SK-N-SH (cell line): Measurements from ENCODE around the gene PRKACA. TPM values are rescaled to one million over a fixed set of nuclear protein-coding genes. Genes with fewer than 3 reads are reported as not detected.

Experiments used
- CTCF ChIA-PET: fragments of 300-600, 350-600 bp; formaldehyde crosslinking; extraction: SDS; loops from one replicate; lab custom pipeline; 2021; lab: Yijun Ruan, JAX
- POLR2A ChIA-PET: fragments of 350-600 bp; sonication (Branson Sonifier 250); formaldehyde crosslinking; extraction: SDS; loops from one replicate; lab custom pipeline; 2020; ENCODE audit warnings: antibody characterized with exemption, inconsistent platforms; lab: Yijun Ruan, JAX
- DNase-seq: peaks from one replicate; pipeline ENCODE4 v3.0.0; 2012
- H2AFZ ChIP-seq: fragments of 200-600 bp; sonication (generic); 2 replicates; pipeline ENCODE4 v1.8.1; 2016; ENCODE audit warnings: antibody characterized with exemption, mild to moderate bottlenecking, low read depth
- H3F3A ChIP-seq: fragments of 200-600 bp; sonication (generic); replicated peaks from 2 replicates; pipeline ENCODE3; 2016; ENCODE audit warnings: antibody characterized with exemption, mild to moderate bottlenecking; ENCODE audit not compliant: insufficient read depth
- H3K27ac ChIP-seq, 2 experiments: fragments of 200-500 bp in 1 of 2; fragments of 200-600 bp in 1 of 2; sonication (Bioruptor generic) in 1 of 2; sonication (generic), shearing (Covaris generic) in 1 of 2; 2 replicates each; pipeline versions ENCODE4 v1.5.1 to v1.6.1; 2014 to 2016; ENCODE audit warnings: low read depth in 2 of 2, inconsistent platforms in 1 of 2, low read length in 1 of 2, mild to moderate bottlenecking in 1 of 2, mixed read lengths in 1 of 2
- H3K27me3 ChIP-seq: fragments of 200-600 bp; sonication (generic), shearing (Covaris generic); 2 replicates; pipeline ENCODE4 v1.6.1; 2016; ENCODE audit warnings: mixed run types; ENCODE audit not compliant: insufficient read depth
- H3K36me3 ChIP-seq, 2 experiments: fragments of 200-500 bp in 1 of 2; fragments of 200-600 bp in 1 of 2; sonication (Bioruptor generic) in 1 of 2; sonication (generic) in 1 of 2; replicated peaks in 1 of 2; 2 replicates each; pipeline versions ENCODE3 to v1.5.1; 2014 to 2016; ENCODE audit warnings: low read length in 1 of 2, mild to moderate bottlenecking in 1 of 2; ENCODE audit not compliant: insufficient read depth in 2 of 2, control insufficient read depth in 1 of 2
- H3K4me1 ChIP-seq, 2 experiments: fragments of 200-500 bp in 1 of 2; fragments of 200-600 bp in 1 of 2; sonication (Bioruptor generic) in 1 of 2; sonication (generic), shearing (Covaris generic) in 1 of 2; 2 replicates each; pipeline versions ENCODE4 v1.5.1 to v1.6.1; 2014 to 2016; ENCODE audit warnings: low read depth in 1 of 2, low read length in 1 of 2, mixed run types in 1 of 2; ENCODE audit not compliant: insufficient read depth in 2 of 2, control insufficient read depth in 1 of 2
- H3K4me2 ChIP-seq: fragments of 200-600 bp; sonication (generic), shearing (Covaris generic); 2 replicates; pipeline ENCODE4 v1.6.1; 2017; ENCODE audit warnings: mixed run types
- H3K4me3 ChIP-seq, 2 experiments: fragments of 200-500 bp in 1 of 2; fragments of 200-600 bp in 1 of 2; sonication (Bioruptor generic) in 1 of 2; sonication (generic), shearing (Covaris generic) in 1 of 2; 2 replicates each; pipeline versions ENCODE4 v1.5.1 to v1.8.1; 2014 to 2016; ENCODE audit warnings: low read depth in 2 of 2, inconsistent platforms in 1 of 2, low read length in 1 of 2, mild to moderate bottlenecking in 1 of 2, mixed read lengths in 1 of 2, moderate library complexity in 1 of 2
- H3K79me2 ChIP-seq: fragments of 200-600 bp; sonication (generic); 2 replicates; pipeline ENCODE4 v1.8.1; 2017; ENCODE audit warnings: mild to moderate bottlenecking; ENCODE audit not compliant: insufficient read depth
- H3K9ac ChIP-seq: fragments of 200-600 bp; sonication (generic); 2 replicates; pipeline ENCODE4 v1.6.1; 2017; ENCODE audit warnings: mixed run types
- H3K9me2 ChIP-seq: fragments of 200-600 bp; sonication (generic); 2 replicates; pipeline ENCODE4 v1.6.1; 2017; ENCODE audit warnings: mixed run types
- H3K9me3 ChIP-seq: fragments of 200-600 bp; sonication (generic); 2 replicates; pipeline ENCODE4 v1.6.1; 2017; ENCODE audit warnings: mixed run types, mild to moderate bottlenecking, moderate library complexity
- H4K20me1 ChIP-seq: fragments of 200-600 bp; sonication (generic); 2 replicates; pipeline ENCODE4 v1.6.1; 2017; ENCODE audit warnings: mild to moderate bottlenecking, mixed run types; ENCODE audit not compliant: insufficient read depth
- ELF1 ChIP-seq: IDR thresholded peaks from 2 replicates; pipeline ENCODE4 v1.4.0; 2012
- EP300 ChIP-seq, 2 experiments: IDR thresholded peaks; 2 replicates each; pipeline versions ENCODE4 v1.4.0 to v1.6.1; 2012; ENCODE audit warnings: borderline replicate concordance in 1 of 2, low read depth in 1 of 2, low read length in 1 of 2
- EZH2phosphoT487 ChIP-seq: fragments of 200-600 bp; sonication (generic); IDR thresholded peaks from 2 replicates; pipeline ENCODE4 v1.6.1; 2017; ENCODE audit warnings: low read depth, mixed run types, mild to moderate bottlenecking, antibody characterized with exemption, moderate library complexity, borderline replicate concordance
- FOSL2 ChIP-seq: IDR thresholded peaks from 2 replicates; pipeline ENCODE4 v1.4.0; 2012; ENCODE audit warnings: low read depth, mild to moderate bottlenecking, moderate library complexity, borderline replicate concordance
- FOXJ3 ChIP-seq: sonication (generic); formaldehyde crosslinking; IDR thresholded peaks from 2 replicates; pipeline ENCODE4 v1.5.1; 2020; ENCODE audit warnings: mild to moderate bottlenecking, missing genetic modification reagents
- FOXM1 ChIP-seq: IDR thresholded peaks from 2 replicates; pipeline ENCODE4 v1.4.0; 2012; ENCODE audit warnings: low read depth, mild to moderate bottlenecking
- NFIC ChIP-seq: IDR thresholded peaks from 2 replicates; pipeline ENCODE4 v1.4.0; 2012; ENCODE audit warnings: borderline replicate concordance
- RCOR1 ChIP-seq: fragments of 150-350 bp; IDR thresholded peaks from 2 replicates; pipeline ENCODE4 v1.6.1; 2017; ENCODE audit warnings: antibody characterized with exemption, low read length
- TCF12 ChIP-seq: IDR thresholded peaks from 2 replicates; pipeline ENCODE4 v1.4.0; 2012
- YY1 ChIP-seq: IDR thresholded peaks from 2 replicates; pipeline ENCODE4 v1.4.0; 2012; ENCODE audit warnings: low read depth, mild to moderate bottlenecking
- WGBS: methylation state at CpG from one replicate; pipeline ENCODE4 v1.1.6; 2017; ENCODE audit warnings: low lambda C conversion rate; 5-methylcytosine and 5-hydroxymethylcytosine counted together
- polyA plus RNA-seq, 3 experiments: library from polyadenylated mRNA; depleted of rRNA; stranded (reverse); fragments of >200 nt; gene quantifications; 2 replicates each; pipeline ENCODE4 v1.2.3, GENCODE V29; 2012
- TF ChIP-seq, protein P1 (sequence below): IDR thresholded peaks from 2 replicates; pipeline ENCODE4 v1.4.0; 2012; ENCODE audit warnings: low read depth
- TF ChIP-seq, protein P2 (sequence below): IDR thresholded peaks from 2 replicates; pipeline ENCODE4 v1.4.0; 2012; ENCODE audit warnings: low read depth, borderline replicate concordance
- TF ChIP-seq, protein P3 (sequence below): fragments of 150-350 bp; IDR thresholded peaks from 2 replicates; pipeline ENCODE4 v1.6.1; 2017; ENCODE audit warnings: antibody characterized with exemption, low read length, low read depth, borderline replicate concordance

Gene PRKACA
- polyA plus RNA-seq, 1 of the 3 experiments (the other 2 are of a cell fraction): 48.4 TPM

DNA sequence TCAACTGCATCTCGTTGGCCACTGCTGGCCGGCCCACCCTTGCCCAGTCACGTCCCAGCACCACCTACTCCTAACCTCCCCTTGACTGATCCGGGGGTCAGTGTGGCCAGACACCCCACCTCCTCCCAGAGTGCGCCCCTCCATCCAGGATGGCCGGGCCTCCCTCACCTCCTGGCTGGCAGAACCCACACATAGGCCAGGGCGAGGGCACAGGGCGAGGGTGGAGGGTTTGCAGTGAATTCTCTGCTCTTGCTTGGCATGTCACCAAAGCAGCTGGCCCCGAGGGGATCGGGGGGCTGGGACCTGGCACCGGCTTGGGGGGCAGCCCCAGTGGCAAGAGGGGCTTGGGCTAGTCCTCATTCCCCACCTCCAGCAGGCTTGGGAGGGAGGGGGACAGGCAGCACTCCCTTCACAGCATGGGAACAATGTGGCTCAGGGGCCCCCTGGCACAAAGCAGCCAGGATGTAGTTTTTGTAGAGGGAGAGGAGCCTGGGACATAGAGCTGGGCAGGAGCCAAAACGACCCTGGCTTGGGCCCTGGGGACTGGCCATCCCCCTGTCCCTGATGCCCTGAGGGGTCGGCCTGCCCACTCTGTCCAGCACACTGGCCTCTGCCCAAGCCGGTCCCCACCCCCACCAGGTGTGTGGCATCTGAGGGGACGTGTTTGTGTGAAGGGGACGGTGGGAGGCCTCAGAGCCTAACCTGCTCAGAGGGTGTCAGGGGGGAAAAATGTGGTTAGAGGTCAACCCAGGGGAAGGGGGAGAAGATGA, 47.3 kb upstream of the PRKACA start:
- 79% methylated on average over 3 of the region's 16 CpGs for WGBS
- H2AFZ ChIP-seq: no peak overlapping the region
- no peaks in the 10 kb centered on the region for H3F3A ChIP-seq
- no peaks in the 10 kb centered on the region for H3K79me2 ChIP-seq
- H3K9ac ChIP-seq: no peak overlapping the region
- no peaks in the 10 kb centered on the region for H3K9me3 ChIP-seq
- H4K20me1 ChIP-seq: no peaks in the 10 kb centered on the region
- ChIA-PET POLR2A (no interaction called here), CTCF (interaction anchor here (1.0 to 1.4 kb wide), 2 partner anchors 17 to 183 kb away, joined by 5 read pairs; no protein-coding TSS in a partner anchor)
- H3K9me2 ChIP-seq: no peaks in the 10 kb centered on the region
- H3K27me3 ChIP-seq: no peaks in the 10 kb centered on the region
- no peak overlapping the region for H3K4me2 ChIP-seq
- peaks cover 0 to 10% of the 10 kb centered on the region in 2 experiments for H3K36me3 ChIP-seq
- peak; percentile 56 for DNase-seq
- H3K27ac ChIP-seq: peak overlapping the region in 1 of 2 experiments; percentile 34; a peak in 1 of 4 replicates
- no peak overlapping the region for H3K4me3 ChIP-seq
- no peak for TF ChIP-seq EZH2phosphoT487
- H3K4me1 ChIP-seq: peaks cover 0 to 18% of the 10 kb centered on the region in 2 experiments; a peak in 2 of 4 replicates

DNA sequence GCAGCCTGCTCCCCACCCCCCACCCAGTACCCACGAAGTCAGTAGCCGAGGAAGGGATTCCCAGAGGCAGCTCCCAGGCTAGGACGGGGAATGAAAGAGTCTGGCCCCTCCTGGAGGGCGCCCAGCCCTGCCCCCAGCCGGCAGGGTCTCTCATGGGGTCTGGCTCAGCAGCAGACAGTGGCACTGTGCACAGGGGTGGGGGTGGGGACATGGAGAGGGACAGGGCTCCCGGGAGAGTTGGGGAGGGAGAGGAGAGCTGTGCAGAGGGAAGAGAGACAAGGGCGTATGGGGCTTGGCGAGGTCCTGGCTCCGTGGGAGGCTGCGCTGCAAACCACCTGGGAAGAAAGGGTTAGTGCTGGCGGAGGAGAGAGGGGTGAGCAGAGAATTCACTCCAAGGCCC, 46.5 kb upstream of the PRKACA start:
- no peak overlapping the region for H3K4me2 ChIP-seq
- H3F3A ChIP-seq: no peaks in the 10 kb centered on the region
- no peaks in the 10 kb centered on the region for H3K9me2 ChIP-seq
- POLR2A ChIA-PET: interaction anchor here (0.5 kb wide), 1 partner anchor 23 kb away, joined by 3 read pairs; no protein-coding TSS in a partner anchor
- H2AFZ ChIP-seq: no peak overlapping the region
- H3K79me2 ChIP-seq: no peaks in the 10 kb centered on the region
- no peaks in the 10 kb centered on the region for H3K27me3 ChIP-seq
- H3K36me3 ChIP-seq: peaks cover 0 to 12% of the 10 kb centered on the region in 2 experiments
- no peaks in the 10 kb centered on the region for H3K9me3 ChIP-seq
- no peak overlapping the region for H3K27ac ChIP-seq
- no peak overlapping the region for H3K9ac ChIP-seq
- no peaks in the 10 kb centered on the region for H4K20me1 ChIP-seq
- CTCF ChIA-PET: interaction anchor here (1.0 to 1.4 kb wide), 2 partner anchors 16 to 184 kb away, joined by 5 read pairs; no protein-coding TSS in a partner anchor
- WGBS: 88% methylated on average over 9 of the region's 11 CpGs
- H3K4me1 ChIP-seq: peaks cover 0 to 18% of the 10 kb centered on the region in 2 experiments; a peak in 2 of 4 replicates
- TF ChIP-seq NFIC (no peak), YY1 (no peak), FOSL2 (no peak), FOXM1 (no peak), ELF1 (no peak), TCF12 (no peak), RCOR1 (no peak), FOXJ3 (CRISPR knock-in tag) (no peak), EP300 (IDR thresholded peaks at IDR 0.05; ENCODE audit: borderline replicate concordance in 1 of 2, low read depth in 1 of 2, low read length in 1 of 2) (no peak)
- TF ChIP-seq, protein P1, sequence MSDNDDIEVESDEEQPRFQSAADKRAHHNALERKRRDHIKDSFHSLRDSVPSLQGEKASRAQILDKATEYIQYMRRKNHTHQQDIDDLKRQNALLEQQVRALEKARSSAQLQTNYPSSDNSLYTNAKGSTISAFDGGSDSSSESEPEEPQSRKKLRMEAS: no peak
- TF ChIP-seq, protein P2, sequence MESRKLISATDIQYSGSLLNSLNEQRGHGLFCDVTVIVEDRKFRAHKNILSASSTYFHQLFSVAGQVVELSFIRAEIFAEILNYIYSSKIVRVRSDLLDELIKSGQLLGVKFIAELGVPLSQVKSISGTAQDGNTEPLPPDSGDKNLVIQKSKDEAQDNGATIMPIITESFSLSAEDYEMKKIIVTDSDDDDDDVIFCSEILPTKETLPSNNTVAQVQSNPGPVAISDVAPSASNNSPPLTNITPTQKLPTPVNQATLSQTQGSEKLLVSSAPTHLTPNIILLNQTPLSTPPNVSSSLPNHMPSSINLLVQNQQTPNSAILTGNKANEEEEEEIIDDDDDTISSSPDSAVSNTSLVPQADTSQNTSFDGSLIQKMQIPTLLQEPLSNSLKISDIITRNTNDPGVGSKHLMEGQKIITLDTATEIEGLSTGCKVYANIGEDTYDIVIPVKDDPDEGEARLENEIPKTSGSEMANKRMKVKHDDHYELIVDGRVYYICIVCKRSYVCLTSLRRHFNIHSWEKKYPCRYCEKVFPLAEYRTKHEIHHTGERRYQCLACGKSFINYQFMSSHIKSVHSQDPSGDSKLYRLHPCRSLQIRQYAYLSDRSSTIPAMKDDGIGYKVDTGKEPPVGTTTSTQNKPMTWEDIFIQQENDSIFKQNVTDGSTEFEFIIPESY: no peak
- TF ChIP-seq, protein P3, sequence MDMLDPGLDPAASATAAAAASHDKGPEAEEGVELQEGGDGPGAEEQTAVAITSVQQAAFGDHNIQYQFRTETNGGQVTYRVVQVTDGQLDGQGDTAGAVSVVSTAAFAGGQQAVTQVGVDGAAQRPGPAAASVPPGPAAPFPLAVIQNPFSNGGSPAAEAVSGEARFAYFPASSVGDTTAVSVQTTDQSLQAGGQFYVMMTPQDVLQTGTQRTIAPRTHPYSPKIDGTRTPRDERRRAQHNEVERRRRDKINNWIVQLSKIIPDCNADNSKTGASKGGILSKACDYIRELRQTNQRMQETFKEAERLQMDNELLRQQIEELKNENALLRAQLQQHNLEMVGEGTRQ: no peak
- TF ChIP-seq, all 33 proteins: peak for 0
- no peak overlapping the region for H3K4me3 ChIP-seq
- DNase-seq: peak; percentile 24
